DMS114 treated with DMSO at 0.1 percent for 48 hours (cell line): ENCODE measurements around the gene MARCO.
"Not testable (repeated sequence)": the region's sequence is repeated elsewhere in the genome, so short reads cannot be mapped to it uniquely, and the experiment has no call there.

Source experiments
- DNase-seq: peaks from one replicate; lab custom pipeline; 2025; ENCODE audit not compliant: unreplicated experiment; lab: John Stamatoyannopoulos, UW

The MARCO gene

DNA sequence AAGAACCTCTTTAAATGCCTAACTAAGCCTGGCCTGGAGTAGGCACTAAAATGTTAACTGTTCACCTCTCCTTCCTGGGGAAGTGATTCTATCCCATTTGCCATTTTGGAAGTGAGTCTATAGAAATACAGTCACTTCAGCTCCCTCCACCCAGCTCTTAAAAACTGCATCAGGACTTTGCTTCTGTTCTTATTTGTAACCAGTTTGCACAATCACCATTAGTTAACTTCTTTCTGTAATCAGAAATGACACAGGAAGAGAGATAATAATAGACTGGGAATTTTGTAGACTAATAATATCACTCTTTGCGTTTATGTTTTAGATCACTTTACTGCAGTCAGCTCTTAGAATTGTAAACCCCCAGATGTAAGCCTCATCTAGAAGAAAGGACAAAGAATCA lies 16.0 kb upstream of the MARCO start:
- DNase-seq, result no peak

DNA sequence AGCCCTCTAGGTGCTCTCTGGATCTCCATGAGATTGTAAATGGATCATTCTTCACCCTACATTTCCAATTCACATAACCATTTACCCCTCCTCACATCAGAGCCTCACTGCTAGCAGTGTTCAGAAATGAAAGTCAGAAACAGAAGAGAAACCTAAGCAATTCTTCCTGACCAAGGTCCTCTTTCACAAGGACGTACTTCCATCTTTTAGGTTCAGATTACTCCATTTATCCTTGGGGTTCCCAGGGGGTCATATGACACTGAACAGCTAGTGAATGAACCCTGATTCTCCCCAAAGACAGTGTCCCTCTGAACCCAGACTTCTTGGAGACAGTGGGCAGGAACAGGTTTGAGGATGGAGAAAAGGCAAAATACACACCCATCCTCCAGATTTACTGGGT lies 12.9 kb upstream of the MARCO start:
- DNase-seq, result no peak

DNA sequence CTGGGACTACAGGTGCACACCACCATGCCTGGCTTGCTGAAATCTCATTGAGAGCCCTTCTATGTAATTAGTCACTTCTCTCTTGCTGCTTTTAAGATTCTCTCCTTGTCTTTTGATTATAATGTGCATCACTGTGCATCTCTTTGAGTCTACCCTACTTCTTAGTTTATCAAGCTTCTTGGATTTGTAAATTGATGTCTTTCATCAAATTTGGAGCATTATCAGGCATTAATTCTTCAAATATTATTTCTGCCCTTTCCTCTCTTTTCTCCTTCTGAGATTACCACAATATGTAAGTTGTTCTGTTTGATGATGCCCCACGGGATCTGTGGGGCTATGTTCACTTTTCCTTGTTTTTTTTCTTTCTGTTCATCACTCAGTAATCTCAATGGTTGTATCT lies 9.0 kb upstream of the MARCO start:
- no peak for DNase-seq

DNA sequence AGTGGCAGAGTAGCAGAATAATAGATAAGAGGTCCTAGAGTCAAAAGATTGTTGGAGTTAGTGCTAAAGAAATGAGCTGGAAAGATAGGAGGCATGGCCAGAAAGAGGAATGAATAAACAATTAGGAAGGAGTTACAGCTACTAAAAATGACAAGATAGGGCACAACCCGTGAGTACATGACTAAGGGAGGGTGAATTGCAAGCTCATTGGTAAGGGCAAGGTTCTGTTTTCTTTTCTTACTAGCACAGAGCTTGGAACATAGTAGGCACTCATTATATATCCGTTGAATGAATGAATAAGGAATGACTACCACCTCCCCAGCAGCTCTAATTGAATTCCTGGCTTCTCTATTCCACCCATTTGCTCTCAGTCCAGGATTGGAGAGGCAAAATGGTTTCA lies 5.7 kb upstream of the MARCO start:
- no peak for DNase-seq

DNA sequence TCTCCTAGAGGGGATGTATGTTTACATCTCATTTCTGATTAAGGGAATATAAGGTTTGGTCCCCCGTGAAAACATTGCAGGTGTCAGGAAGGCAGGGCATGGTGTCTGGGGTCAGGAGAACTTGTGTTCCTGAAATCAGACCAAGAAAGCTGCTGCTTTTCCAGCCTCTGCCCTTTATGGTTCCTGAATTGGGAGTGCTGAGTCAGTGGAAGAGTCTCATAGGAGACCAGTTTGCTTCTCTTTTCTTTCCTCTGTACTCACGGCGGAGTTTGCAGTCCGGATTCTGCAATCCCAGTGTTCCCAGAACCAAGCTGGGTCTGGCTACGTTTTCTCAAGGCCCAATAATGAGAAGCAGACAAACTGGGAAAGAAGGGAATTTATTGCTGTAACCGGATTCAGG lies 5.1 kb upstream of the MARCO start:
- DNase-seq, result no peak

DNA sequence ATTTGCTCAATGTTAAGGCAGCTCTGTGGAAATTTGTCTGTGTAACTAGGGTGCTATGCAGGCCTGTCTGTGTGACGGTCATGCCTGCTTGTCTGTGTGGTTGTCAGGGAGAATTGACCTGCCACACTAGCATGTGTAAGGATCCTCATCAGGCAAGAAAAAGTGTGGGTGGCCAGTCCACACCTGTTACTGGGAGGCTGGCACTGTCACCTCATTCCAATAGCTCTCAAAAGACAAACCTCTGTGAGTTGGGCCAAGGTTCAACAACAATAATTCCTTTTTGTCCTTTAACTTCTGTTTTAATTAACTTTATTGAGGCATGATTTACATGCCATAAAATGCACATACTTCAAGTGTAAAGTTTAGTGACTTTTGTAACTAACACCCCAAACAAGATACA lies 4.2 kb upstream of the MARCO start:
- no peak for DNase-seq

DNA sequence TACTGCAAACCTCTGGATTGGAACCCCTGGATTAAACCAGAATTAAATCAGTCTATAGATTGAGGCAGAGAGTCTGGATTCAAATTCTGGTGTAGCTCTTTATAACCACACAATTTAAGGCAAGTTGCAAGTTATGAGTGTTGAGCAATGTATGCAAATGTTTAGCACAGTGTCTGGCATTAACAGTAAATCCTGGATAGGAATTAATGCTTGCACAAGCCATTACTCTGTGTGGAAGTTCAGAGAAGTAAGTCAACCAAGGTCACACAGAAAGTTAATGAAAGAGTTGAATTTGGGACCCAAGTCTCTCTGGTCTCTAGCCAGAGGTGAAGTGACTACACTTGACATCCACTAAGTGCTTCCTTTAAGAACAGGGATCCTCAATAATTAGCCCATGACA lies 2.0 kb upstream of the MARCO start:
- no peak for DNase-seq

DNA sequence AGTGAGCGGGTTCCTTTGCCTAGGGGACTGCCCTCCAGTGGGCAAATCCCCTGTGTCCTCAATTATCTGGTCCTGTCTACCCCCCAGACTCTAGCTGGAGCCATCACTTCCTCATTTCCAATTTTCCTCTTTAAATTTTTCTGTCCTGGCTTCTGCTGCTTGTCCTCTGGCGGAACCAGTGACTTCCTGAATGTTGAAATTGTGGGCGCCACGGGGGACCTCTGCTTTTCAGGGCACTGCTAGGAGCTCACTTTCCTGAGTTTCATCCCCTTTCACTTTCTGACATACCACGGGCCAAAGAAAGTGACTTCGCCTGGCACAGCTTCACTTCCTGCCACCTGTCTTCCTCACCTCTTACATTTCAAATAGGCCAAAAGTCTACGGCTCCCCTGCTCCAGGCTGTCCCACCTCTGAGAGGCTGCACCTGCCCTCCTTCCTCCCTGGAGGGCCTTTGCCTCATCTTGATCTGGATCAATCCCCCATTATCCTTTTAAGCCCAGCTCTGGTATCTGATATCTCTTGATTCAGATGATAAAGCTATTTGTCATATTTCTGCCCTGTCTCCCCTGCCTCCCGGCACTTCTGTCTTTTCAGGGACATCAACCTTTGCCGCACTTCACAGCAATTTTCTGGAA lies 1.4 kb upstream of the MARCO start:
- DNase-seq, result no peak

DNA sequence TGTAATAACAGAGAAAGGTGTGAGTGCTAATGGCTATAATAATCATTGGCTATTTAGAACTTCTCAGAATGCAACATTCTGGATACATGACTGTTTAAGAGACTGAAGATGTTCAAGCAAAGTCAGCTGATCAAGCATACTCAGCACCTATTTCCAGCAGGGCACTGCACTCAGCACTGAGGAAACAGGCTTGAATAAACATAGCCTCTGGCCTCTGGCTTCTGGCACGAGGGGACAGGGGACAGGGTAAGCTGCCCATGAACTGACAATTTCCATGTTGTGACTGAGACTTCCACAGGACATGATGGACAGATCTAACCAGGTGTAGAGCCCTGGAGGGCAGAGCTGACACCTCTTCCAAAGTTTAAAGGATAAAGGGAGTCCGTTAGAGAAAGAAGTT lies 1.3 kb downstream of the MARCO start:
- no peak for DNase-seq

DNA sequence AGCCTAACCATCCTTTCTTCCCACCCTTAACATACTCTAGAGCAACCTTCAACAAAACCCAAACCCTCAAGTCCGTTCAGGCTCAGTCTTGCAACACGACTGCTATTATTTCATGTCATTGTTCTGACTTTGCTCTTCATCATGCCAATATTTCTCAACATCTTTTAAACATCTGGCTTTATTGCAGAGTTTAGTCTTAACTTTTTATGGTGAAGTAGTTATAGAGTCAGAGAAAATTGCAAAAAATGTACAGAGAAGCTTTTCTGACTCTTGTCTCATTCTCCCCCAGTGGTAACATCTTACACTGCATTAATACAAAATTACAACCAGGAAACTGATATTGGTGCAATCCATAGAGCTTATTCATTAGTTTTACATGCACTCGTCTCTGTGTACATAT lies 3.9 kb downstream of the MARCO start:
- no peak for DNase-seq

DNA sequence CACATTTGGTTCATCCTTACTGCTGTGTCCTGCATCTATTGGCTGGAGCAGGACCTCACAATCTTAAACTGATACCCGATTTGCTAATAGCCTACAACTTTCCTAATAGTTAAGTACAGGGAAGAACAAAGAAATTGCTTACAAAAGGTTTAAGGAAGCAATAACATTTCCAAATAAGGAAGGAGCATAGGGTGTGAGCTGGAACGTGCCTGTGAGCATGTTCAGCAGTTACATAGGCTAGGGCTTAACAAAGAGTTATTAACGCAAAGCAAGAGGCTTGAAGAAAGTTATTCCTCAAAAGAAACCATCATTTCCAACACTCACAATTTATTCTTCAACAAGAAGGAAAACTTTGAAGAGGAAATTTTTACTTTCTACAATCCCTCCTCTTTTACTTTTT lies 6.3 kb downstream of the MARCO start:
- not testable (repeated sequence) for DNase-seq

DNA sequence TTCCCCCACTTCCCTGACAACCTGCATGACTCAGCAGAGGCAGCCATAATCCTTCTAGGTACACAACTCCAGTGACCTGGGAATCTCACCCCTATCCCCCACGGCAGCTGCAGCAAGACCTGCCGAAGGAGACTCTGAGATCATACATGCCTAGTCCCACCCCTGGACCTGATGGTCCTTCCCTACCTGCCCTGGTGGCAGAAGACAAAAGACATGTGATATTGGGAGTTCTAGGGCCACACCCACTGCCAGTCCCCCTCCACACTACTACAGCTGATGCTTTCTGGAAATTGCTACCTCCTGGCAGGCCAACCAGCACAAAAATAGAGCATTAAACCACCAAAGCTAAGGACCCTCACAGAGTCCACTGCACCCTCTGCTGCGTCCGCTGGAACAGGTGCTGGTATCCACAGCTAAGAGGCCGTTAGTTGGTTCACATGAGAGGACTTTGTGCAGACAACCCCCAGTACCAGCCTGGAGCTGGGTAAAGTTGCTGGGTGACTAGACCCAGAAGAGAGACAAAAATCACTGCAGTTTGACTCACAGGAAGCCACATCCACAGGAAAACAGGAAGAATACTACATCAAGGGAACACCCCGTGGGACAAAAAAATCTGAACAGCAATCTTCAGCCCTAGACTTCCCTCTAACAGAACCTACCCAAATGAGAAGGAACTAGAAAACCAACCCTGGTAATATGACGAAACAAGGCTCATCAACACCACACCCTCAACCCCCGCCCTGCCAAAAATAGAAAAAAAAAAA lies 12.5 kb downstream of the MARCO start:
- no peak for DNase-seq

DNA sequence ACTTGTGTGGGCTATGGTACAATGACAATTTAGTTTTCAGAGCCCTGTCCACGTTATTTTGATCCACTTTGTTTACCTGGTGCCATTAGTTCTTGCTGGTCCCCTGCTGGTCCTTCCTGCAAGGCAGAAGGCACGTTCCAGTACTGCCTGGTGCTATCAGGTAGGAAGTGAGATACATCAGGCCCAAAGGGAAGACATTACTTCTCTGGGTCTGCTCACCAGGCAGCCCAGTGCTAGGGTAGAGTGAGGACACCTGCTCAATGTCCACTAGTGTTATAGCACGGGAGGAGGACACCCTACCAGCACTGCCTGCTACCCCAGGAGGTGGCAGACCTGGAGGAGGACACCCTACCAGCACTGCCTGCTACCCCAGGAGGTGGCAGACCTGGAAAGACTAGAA lies 23.7 kb downstream of the MARCO start:
- DNase-seq, result no peak

DNA sequence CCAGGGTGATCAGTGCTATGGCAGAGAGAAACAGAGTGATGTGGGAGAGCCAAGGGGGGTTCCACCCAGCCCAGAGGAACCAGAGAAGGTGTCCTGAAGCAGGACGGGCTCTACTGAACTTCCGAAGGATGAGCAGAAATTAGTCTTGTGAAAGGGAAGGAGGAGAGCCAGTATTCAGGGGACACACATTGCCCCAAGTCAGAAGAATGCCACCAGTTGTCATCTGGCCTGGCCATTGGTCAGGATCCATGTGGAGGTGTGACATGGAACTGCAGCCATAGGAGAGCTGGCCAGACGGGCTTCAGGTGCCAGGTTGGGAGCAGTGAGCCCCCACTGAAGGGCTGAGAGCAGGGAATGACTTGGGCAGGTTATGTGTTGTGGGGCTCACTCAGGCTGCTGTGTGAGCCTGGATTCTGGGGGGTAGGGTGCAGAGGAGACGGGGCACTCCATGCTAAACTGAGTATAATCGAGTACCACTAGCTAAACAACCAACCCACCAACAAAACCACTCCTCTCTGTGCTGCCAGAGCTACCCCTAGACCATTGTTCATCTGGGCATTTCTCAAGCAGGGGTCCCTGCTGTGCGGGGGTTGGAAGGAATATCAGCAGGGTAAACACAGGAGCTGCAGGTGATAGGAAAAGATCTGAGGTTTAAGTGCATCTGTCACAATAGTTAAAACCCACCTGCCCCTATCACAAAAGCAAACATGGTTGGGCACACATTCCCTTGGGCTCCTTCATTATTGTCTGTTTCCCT lies 25.3 kb downstream of the MARCO start:
- no peak for DNase-seq

DNA sequence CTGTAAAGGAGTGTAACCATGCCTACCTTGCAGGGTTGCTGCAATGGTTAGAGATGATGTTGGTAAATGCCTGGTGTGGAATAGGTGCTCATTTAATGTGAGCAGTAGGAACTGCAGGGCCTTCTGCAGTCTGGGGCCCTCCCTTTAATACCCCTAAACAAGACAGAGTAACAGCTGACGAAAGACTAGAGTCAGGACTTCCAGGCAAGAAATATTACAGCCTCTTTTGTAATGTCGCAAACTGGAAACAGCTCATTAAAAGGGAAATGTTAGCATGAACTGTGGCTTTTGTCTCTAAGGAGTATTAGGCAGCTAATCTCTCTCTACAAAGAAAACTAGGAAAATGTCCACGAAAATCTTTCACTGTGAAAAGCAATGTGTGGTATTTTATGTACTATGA lies 26.0 kb downstream of the MARCO start:
- DNase-seq, result no peak

DNA sequence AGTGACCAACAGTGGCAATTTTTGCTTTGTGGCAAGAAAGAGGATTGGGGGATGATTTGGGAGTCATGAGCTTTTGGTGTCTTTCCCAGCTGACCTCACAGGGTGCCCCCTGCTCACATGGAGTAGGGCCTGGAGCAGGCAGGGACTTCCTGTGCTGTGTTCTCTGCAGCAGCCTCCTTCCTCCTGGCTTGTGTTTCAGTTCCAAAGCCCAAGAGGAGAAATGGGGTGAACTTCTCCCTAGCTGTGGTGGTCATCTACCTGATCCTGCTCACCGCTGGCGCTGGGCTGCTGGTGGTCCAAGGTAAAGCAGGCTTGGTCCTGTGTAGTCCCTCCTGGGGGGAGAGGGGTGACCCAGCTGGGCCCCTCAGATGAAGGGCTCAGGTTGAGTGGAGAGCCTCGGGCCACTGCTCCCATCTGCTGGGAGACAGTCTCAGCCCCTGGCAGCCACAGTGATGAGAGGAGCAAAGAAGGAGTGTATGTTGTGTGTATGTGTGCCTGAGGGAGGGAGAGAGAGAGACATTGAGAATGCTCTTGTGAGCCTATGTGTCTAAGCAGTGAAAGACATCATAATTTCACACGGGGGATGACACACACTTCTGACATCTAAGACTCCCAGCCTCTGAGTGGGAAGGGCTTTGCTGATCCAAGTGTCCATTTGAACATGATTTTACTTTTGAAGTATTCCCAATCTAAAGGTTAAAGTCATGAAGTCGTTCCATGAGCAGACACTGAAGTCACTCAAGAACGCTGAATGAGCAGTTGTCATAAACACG lies 27.2 kb downstream of the MARCO start:
- no peak for DNase-seq

DNA sequence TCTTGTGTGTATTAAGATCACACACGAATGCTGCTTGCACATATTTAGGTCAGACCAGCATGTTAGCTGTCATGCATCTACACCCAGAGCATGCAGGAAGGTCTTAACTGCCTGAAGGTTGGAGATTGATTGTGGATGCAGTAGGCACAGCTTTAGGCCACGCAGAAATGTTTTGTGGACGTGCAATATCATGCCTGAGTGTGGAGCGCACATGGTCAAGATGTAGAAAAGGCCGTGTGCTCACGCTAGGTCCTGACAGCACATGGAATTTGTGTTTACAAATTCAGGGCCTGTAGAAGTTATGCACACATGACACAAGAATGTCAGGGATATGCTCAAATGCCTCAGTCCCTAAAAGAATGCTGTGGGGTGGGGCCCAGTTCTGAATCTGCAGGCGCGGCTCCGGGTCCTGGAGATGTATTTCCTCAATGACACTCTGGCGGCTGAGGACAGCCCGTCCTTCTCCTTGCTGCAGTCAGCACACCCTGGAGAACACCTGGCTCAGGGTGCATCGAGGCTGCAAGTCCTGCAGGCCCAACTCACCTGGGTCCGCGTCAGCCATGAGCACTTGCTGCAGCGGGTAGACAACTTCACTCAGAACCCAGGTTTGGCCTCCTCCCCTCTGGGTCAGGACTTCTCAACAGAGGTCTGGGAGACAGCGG lies 27.9 kb downstream of the MARCO start:
- DNase-seq, result no peak

DNA sequence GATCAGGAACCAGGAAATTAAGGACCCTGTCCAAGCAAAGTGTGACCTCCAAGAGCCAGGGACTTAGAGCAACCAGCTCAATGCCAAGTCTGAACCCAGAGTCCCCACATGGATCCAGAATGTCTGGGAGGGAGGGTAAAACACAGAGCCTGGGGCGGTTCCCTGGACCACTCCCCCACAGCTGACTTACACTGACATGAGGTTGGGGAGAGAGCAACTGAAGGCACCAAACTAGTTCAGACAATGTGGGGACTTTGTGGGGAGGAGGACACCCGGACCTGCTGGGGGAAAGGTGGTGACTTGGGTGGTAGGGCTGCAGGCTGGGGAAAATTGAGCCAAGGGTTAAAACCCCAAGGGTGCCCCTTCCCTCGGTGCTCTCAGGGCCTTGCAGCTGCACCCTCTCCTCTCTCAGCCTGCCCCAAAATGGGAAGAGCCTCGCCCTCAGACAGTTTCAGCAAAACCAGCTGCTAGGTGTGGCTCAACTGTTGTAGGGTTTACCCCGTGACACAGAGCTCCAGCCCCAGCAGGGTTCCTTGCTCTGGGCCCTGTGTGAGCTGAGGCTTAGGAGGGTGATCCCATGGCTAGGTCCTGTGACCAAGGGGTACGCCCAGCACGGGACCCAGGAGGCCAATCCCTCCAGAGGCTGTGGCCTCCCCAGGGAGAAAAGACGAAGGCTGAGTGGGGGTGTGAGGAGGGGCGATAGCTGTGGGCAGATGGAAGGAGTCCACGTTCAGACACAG lies 28.6 kb downstream of the MARCO start:
- no peak for DNase-seq

DNA sequence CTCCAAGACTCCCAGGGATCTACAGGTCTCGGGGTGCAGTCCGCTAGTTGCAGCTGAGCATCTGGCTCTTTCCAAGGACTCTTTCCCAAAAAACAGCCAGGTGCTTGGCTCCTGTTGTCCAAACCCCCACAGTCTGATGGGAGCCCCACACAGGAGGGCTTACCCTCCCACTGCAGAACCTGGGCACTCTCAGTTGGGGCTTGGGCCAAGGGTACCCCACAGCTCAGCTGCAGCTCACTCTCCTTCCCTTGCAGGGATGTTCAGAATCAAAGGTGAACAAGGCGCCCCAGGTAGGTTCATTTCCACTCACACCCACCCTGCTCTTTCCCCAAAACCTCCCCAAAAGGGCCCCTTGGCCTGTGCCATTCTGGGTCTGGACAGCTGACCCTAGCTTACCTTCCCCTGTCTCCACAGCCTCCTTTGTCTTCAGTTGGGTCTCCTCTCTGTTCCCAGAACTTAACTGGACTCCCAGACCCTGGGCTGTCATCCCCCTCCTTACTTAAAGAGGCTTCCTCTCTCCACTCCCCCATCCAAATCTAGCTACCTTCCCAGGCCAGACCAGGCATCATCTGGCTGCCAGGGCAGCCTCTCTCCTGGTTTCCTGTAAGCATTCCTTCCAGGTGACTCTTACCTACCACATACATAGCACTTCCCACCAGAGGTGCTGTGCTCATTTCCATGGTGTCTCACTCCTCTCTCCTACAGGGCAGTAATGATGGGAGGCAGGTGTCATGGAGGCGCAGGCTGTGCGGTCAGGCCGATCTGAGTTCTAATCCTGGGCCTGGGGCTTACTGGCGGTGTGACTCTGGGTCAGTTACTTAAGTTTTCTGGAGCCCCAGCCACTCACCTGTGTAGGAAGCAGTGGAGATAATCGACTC lies 29.5 kb downstream of the MARCO start:
- no peak for DNase-seq
